HG03571 (cell line): ENCODE results near the gene SMIM44.

Experiments used
- ATAC-seq: cut with Tn5 transposase; IDR thresholded peaks from one replicate; pipeline ENCODE4 v1.9.1; 2021; ENCODE audit not compliant: unreplicated experiment

SMIM44 gene

GRCh38 chr19:3442487-3443071 is 40.7 kb downstream of the SMIM44 start:
- ATAC-seq, result no peak

GRCh38 chr19:3441986-3442329 is 41.3 kb downstream of the SMIM44 start:
- ATAC-seq, result no peak

GRCh38 chr19:3441089-3441985 is 41.9 kb downstream of the SMIM44 start:
- ATAC-seq, result no peak

- no peak for ATAC-seq
Measured at GRCh38 chr19:3440082-3440481, 43.2 kb downstream of the SMIM44 start.

GRCh38 chr19:3434630-3435553 is 48.3 kb downstream of the SMIM44 start:
- peak; percentile 74 for ATAC-seq

- ATAC-seq, result no peak
Measured at GRCh38 chr19:3433805-3434540, 49.3 kb downstream of the SMIM44 start.

GRCh38 chr19:3433313-3433712 is 49.9 kb downstream of the SMIM44 start:
- no peak for ATAC-seq
